M059J (cell line): ENCODE results near the gene R3HDM2. TPM values are rescaled to one million over a fixed set of nuclear protein-coding genes. Genes with fewer than 3 reads are reported as not detected.

Experiments
- DNase-seq: peaks from one replicate; pipeline ENCODE4 v3.0.0-alpha.2; 2012; ENCODE audit warnings: low read depth
- total RNA-seq: library from RNA; depleted of rRNA; stranded (reverse); fragments of >200 nt; shearing (Covaris generic); gene quantifications from 2 replicates; pipeline ENCODE4 v1.2.3, GENCODE V29; 2014

R3HDM2 gene
- total RNA-seq, 1 experiment from 2014 or later, result 16.4 TPM

GRCh38 chr12:57240066-57240921, 190.5 kb downstream of the R3HDM2 start:
- DNase-seq, result peak; percentile 36

DNA sequence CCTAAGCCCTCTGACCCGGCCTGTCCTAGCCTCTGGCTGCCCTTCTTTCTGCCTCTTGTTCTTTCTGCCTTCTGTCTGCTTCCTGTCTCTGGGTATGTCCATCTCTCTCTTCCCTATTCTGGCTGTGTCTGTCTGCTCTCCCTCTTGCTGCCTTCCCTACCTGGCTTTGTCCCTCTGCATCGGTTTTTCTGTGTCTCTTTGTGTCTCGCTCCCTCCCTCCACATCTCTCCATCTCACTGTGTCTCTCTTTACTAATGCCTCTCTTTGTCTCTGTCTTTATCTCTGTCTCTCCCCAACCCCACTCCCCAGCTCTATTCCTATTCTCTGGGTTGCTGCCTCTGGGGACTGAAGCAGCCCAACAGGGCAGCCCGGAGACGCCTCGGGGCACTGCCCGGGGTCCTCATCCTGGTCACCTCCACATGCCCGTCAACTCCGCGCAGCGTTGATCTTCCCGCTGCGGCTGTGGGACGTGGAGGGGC, 191.2 kb downstream of the R3HDM2 start:
- DNase-seq, result no peak

- peak; percentile 73 for DNase-seq
Observed at GRCh38 chr12:57238854-57239554, 191.8 kb downstream of the R3HDM2 start.

DNA sequence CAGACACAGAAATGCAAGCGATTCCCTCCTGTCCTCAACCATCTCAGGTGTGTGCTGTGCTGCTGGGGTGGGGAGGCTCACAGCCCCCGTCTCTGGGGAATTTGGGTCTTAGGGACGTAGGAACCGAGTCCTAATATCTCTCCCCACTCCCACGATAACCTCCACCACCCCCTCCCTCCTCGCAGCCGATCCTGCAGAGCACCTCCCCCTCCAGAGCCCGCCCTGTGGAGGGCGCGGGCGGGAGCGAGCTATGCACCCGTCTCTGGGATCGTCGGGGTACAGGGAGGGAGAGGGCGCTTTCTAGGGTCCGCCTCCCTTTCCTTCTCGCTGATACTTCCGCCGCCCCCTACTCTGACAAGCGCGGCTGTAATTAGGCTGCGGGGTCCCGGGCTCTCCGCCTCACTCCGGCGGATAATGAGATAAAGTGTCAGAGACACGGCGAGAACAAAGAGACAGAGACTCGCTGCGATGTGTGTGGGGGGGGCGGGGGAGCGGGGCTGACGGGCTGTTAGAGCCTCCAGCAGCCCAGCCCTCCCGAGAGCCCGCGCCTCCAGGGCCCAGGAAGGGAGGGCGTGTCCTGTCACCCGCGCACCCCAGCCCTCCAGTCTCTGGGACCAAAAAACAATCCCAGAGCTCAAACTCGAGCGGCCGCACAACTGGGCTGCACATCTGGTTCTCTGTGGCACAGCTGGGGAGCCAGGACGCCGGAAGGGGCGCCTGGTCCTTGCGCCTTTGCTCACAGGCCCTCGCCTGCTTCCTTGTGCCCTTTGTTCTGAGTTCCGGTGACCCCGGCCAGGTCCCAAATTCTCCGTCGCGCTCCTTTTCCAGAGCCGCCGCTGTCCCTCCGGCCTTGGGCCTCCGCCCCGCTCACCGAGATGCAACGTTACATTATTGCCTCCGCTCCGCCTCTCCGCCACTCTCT, 192.7 kb downstream of the R3HDM2 start:
- no peak for DNase-seq

DNA sequence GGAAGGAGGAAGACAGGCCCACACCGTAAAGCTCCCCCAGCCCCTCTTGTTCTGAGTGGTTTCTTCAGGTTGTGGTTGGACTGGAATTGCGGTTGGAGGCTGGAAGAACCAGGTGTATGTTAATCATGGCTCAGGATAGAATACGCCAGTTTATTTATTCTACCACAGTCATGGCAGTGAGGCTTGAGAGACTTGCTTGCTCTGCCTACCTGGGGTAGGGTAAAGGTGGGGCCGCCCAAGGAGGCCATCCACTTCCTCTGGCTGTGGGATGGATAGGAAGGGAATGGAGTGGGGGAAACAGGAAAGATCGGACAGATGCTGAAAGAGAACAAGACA, 193.3 kb downstream of the R3HDM2 start:
- DNase-seq, result no peak

- DNase-seq, result no peak
Observed at GRCh38 chr12:57236925-57237595, 193.8 kb downstream of the R3HDM2 start.

GRCh38 chr12:57236201-57236924, 194.5 kb downstream of the R3HDM2 start:
- no peak for DNase-seq

DNA sequence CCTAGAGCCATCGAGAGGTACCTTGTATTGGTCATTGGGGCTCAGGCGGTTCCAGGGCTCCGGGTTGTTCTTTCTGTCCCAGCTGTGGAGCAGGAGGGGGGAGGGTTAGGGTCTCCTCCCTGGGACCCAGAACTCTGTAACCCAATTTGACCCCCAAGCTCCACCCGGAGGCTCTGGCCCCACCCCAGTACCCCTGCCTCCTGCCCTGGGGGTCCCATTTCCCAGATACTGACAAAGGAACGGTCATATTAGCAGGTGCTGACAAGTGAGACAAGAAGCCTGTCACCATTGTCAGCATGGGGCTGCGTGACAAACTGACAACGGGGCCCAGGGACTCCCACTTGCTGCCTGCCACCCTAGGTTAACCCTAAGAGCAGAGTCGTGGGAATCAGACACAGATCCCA, 195.1 kb downstream of the R3HDM2 start:
- DNase-seq, result no peak

DNA sequence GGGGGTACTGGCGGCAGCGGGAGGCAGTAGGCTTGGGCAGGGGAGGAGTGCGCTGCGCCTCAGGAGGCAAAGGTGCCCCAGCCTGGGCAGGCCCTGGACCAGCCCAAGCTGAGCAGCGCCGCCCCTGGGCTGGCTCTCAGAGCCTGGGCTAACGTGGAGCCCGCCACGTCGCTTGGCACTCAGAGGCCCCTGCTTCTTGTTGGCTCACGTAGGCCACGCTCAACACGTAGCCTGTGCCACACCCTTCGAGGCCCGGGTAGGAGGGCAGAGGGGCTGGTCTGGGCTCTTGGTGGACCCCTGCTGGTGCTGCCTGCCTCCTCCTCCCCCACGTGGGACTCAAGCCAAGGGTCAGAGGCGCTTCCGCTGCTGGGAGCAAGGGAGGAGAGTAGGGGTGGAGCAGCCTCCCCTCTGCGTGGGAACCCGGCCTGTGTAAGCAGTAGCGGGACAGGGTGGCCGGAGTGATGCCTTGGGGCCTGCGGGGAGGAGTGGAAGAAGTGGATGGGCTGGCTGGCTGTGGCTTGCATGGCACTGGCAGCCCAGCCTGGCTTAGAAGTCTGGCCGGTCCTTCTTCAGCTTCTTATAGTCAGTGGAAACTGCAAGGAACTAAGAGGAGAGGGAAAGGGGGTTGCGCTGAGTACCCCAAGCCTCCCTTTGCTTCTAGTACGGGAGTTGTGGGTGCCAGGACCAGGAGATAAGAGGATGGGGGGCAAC, 195.7 kb downstream of the R3HDM2 start:
- no peak for DNase-seq

- no peak for DNase-seq
Observed at GRCh38 chr12:57234571-57235016, 196.2 kb downstream of the R3HDM2 start.

- no peak for DNase-seq
Observed at GRCh38 chr12:57234233-57234570, 196.6 kb downstream of the R3HDM2 start.

GRCh38 chr12:57233357-57234232, 197.2 kb downstream of the R3HDM2 start:
- no peak for DNase-seq

DNA sequence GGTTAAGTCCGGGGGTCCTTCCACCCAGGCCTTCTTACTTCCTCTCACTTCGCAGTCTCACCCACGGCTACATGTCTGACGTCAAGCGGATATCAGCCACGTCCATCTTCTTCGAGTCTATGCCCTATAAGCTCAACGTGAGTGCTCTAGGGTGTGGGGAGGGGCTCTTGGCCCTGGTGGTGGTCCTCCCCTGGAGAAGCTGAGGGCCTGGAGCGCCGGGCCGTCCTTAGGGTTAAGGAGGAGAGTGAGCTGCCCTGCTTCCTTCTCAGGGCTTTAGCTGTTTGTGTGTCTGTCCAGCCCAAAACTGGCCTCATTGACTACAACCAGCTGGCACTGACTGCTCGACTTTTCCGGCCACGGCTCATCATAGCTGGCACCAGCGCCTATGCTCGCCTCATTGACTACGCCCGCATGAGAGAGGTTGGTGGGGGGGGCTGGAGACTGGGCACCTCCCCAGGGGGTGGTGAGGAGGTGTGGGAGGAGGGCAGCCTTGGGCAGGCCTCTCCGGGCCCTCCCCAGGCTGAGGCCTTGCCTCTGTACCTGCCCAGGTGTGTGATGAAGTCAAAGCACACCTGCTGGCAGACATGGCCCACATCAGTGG, 198.6 kb downstream of the R3HDM2 start:
- no peak for DNase-seq

- no peak for DNase-seq
Observed at GRCh38 chr12:57231276-57232021, 199.4 kb downstream of the R3HDM2 start.

- no peak for DNase-seq
Observed at GRCh38 chr12:57230381-57231155, 200.3 kb downstream of the R3HDM2 start.

DNA sequence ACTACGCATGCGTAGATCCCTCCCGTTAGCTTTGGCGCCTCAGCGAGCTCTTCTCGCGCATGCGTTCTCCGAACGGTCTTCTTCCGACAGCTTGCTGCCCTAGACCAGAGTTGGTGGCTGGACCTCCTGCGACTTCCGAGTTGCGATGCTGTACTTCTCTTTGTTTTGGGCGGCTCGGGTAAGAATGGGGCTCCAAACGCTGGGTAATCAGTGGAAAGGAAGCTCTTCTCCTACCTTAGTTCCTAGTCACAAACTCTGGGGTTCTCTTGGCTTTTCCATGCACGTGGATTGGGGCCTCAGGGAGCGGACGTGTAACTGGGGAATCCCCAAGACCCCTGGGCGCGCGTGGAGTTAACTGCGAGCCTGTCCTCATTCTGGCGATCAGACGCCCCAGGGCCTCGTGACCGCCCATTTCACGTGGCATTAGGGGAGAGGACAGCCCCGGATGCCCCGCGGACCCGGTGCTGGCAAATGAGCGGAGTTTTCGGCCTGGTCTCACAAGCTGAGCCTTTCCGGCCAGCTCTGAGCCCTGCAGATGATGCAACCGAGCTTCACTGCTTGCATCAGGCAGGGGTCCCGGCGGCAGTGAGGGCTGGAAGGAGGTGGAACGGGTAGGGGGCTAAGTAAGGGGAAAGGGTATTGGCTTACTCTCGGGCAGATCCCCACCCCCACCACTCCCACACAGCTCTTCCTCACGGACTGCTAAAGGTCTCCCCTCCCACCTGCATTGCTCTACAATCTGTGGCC, 201.0 kb downstream of the R3HDM2 start, which contains the start of gene SHMT2:
TSS of gene SHMT2 (plus strand) at position 78 of the 747 bp plus-strand sequence. CDS start at position 146, 68 bp downstream.
- DNase-seq, result peak; percentile 94
